ENCODE results near the gene CALR3.
"Not testable (repeated sequence)": the region's sequence is repeated elsewhere in the genome, so short reads cannot be mapped to it uniquely, and the experiment has no call there.

The CALR3 gene

DNA sequence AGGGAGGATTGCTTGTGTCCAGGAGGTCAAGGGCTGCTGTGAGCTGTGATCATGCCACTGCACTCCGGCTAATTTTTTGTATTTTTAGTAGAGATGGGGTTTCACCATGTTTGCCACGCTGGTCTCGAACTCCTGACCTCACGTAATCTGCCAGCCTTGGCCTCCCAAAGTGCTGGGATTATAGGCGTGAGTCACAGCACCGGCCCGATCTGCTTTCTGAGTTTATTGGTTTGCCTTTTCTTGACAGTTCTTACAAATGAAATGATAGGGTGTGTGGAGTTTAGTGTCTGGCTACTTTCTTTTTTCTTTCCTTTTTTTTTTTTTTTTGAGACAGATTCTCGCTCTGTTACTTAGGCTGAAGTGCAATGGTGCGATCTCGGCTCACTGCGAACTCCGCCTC lies 1.1 kb upstream of the CALR3 start:
- H3K4me1 ChIP-seq (ENCODE audit: control insufficient read depth, low read length): peaks cover 24% of the 10 kb centered on the region
- peak overlapping the region; percentile 78 for H3K4me2 ChIP-seq (ENCODE audit: low read length)
- peaks cover 3% of the 10 kb centered on the region; the same call in 1 of the 2 replicates for H3F3A ChIP-seq (ENCODE audit: control insufficient read depth, insufficient read depth)

DNA sequence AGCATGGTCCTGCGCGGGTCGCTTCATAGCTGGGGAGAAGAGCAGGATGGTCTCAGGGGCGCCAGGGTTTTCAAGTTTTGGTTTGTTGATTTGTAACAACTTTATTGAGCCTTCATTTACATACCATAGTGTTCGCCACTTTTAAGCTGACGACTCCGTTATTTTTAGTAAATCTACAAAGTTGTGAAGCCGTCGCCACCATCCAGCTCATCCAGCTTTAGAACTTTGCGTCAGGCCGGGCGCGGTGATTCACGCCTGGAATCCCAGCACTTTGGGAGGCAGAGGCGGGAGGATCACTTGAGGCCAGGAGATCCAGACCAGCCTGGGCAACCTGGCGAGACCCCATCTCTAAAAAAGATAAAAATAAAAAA lies 631 bp upstream of the CALR3 start:
- H3F3A ChIP-seq (ENCODE audit: control insufficient read depth, insufficient read depth): peaks cover 3% of the 10 kb centered on the region; the same call in 1 of the 2 replicates
- H3K79me2 ChIP-seq (ENCODE audit: control insufficient read depth, low read length): peaks cover 33% of the 10 kb centered on the region
- no peaks in the 10 kb centered on the region for H3K9me3 ChIP-seq (ENCODE audit: control insufficient read depth, insufficient read depth, low read length)
- H3K36me3 ChIP-seq (ENCODE audit: control insufficient read depth, low read length): peaks cover 8% of the 10 kb centered on the region
- no peak overlapping the region for H3K27ac ChIP-seq (ENCODE audit: low read depth, low read length)
- H4K20me1 ChIP-seq (ENCODE audit: control insufficient read depth, insufficient read depth, low read depth, low read length): no peaks in the 10 kb centered on the region
- H3K4me1 ChIP-seq (ENCODE audit: control insufficient read depth, low read length): peaks cover 24% of the 10 kb centered on the region
- H3K4me2 ChIP-seq (ENCODE audit: low read length): peak overlapping the region; percentile 78
- H3K9me2 ChIP-seq (replicated peaks; ENCODE audit: control insufficient read depth, low read length): no peaks in the 10 kb centered on the region
- H3K4me3 ChIP-seq (ENCODE audit: low read length): peak overlapping the region; percentile 89
- no peaks in the 10 kb centered on the region for H3K27me3 ChIP-seq (ENCODE audit: control insufficient read depth, low read length)
- TF ChIP-seq EZH2phosphoT487 (IDR thresholded peaks at IDR 0.05; ENCODE audit: borderline replicate concordance, low read length): no peak
- TF ChIP-seq, protein P1, sequence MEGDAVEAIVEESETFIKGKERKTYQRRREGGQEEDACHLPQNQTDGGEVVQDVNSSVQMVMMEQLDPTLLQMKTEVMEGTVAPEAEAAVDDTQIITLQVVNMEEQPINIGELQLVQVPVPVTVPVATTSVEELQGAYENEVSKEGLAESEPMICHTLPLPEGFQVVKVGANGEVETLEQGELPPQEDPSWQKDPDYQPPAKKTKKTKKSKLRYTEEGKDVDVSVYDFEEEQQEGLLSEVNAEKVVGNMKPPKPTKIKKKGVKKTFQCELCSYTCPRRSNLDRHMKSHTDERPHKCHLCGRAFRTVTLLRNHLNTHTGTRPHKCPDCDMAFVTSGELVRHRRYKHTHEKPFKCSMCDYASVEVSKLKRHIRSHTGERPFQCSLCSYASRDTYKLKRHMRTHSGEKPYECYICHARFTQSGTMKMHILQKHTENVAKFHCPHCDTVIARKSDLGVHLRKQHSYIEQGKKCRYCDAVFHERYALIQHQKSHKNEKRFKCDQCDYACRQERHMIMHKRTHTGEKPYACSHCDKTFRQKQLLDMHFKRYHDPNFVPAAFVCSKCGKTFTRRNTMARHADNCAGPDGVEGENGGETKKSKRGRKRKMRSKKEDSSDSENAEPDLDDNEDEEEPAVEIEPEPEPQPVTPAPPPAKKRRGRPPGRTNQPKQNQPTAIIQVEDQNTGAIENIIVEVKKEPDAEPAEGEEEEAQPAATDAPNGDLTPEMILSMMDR (IDR thresholded peaks at IDR 0.05; ENCODE audit: low read depth, low read length, poor library complexity, severe bottlenecking): no peak

More for the DNA sequence above, 1.1 kb upstream of the CALR3 start:
- peaks cover 8% of the 10 kb centered on the region for H3K36me3 ChIP-seq (ENCODE audit: control insufficient read depth, low read length)
- H3K27ac ChIP-seq (ENCODE audit: low read depth, low read length): no peak overlapping the region
- no peaks in the 10 kb centered on the region for H3K9me2 ChIP-seq (replicated peaks; ENCODE audit: control insufficient read depth, low read length)
- no peak for TF ChIP-seq EZH2phosphoT487 (IDR thresholded peaks at IDR 0.05; ENCODE audit: borderline replicate concordance, low read length)
- TF ChIP-seq, protein P1 (IDR thresholded peaks at IDR 0.05; ENCODE audit: low read depth, low read length, poor library complexity, severe bottlenecking): no peak
- no peaks in the 10 kb centered on the region for H3K27me3 ChIP-seq (ENCODE audit: control insufficient read depth, low read length)
- no peaks in the 10 kb centered on the region for H4K20me1 ChIP-seq (ENCODE audit: control insufficient read depth, insufficient read depth, low read depth, low read length)
- H3K4me3 ChIP-seq (ENCODE audit: low read length): peak overlapping the region; percentile 89
- H3K79me2 ChIP-seq (ENCODE audit: control insufficient read depth, low read length): peaks cover 33% of the 10 kb centered on the region
- no peaks in the 10 kb centered on the region for H3K9me3 ChIP-seq (ENCODE audit: control insufficient read depth, insufficient read depth, low read length)

DNA sequence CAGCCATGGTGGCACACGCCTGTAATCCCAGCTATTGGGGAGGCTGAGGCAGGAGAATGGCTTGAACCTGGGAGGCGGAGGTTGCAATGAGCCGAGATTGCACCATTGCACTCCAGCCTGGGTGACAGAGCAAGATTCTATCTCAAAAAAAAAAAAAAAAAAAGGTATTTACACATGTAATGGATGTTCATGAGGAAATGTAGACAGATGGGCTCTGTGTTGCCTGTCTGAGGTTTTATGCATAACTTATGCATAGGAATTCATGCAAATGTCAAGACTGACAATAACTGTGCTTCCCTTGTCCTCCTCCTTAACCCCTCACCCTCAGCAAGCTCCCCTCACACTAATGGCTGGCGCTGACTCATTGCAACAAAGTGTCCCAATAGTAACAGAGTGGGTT lies 9.5 kb downstream of the CALR3 start:
- H3K27ac ChIP-seq (ENCODE audit: low read depth, low read length); H3K36me3 ChIP-seq (ENCODE audit: control insufficient read depth, low read length); H3K9me3 ChIP-seq (ENCODE audit: control insufficient read depth, insufficient read depth, low read length); H4K20me1 ChIP-seq (ENCODE audit: control insufficient read depth, insufficient read depth, low read depth, low read length); H3F3A ChIP-seq (ENCODE audit: control insufficient read depth, insufficient read depth); H3K4me3 ChIP-seq (ENCODE audit: low read length); H3K79me2 ChIP-seq (ENCODE audit: control insufficient read depth, low read length); H3K9me2 ChIP-seq (replicated peaks; ENCODE audit: control insufficient read depth, low read length); H3K27me3 ChIP-seq (ENCODE audit: control insufficient read depth, low read length): not testable (repeated sequence)
- Histone ChIP-seq H3K4me1 (ENCODE audit: control insufficient read depth, low read length) (peaks cover 21% of the 10 kb centered on the region), H3K4me2 (ENCODE audit: low read length) (peak overlapping the region; percentile 36; the same call in 1 of the 2 replicates)

DNA sequence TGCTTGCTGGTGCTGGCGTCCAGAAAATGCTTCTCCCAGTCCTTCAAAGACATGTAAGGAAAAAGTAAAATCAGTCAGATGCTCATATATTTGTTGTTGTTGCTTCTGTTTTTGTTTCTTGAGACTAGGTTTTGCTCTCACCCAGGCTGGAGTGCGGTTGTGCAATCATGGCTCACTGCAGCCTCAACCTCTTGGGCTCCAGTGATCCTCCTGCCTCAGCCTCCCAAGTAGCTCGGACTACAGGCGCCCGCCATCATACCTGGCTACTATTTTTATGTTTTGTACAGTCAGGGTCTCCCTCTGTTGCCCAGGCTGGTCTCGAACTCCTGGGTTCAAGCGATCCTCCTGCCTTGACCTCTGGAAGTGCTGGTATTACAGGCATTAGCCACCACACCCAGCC lies 13.2 kb downstream of the CALR3 start:
- TF ChIP-seq, protein P1 (IDR thresholded peaks at IDR 0.05; ENCODE audit: low read depth, low read length, poor library complexity, severe bottlenecking): no peak
- Histone ChIP-seq H3K79me2 (ENCODE audit: control insufficient read depth, low read length) (no peaks in the 10 kb centered on the region), H3K9me3 (ENCODE audit: control insufficient read depth, insufficient read depth, low read length) (no peaks in the 10 kb centered on the region), H4K20me1 (ENCODE audit: control insufficient read depth, insufficient read depth, low read depth, low read length) (no peaks in the 10 kb centered on the region), H3K4me1 (ENCODE audit: control insufficient read depth, low read length) (peaks cover 14% of the 10 kb centered on the region), H3K9me2 (replicated peaks; ENCODE audit: control insufficient read depth, low read length) (no peaks in the 10 kb centered on the region), H3K4me3 (ENCODE audit: low read length) (no peak overlapping the region), H3K4me2 (ENCODE audit: low read length) (no peak overlapping the region), H3K36me3 (ENCODE audit: control insufficient read depth, low read length) (no peaks in the 10 kb centered on the region), H3F3A (ENCODE audit: control insufficient read depth, insufficient read depth) (0 out of 2 replicates have a peak, but pooled peaks cover 3% of the 10 kb centered on the region), H3K27ac (ENCODE audit: low read depth, low read length) (no peak overlapping the region), H3K27me3 (ENCODE audit: control insufficient read depth, low read length) (no peaks in the 10 kb centered on the region)
